GM23248 (cell line): ENCODE results near the gene CAMTA1.

Experiments
- EZH2 ChIP-seq: fragments of 200-600 bp; sonication (generic); IDR thresholded peaks from 2 replicates; pipeline ENCODE4 v1.6.1; 2018; ENCODE audit warnings: antibody characterized with exemption, mild to moderate bottlenecking; ENCODE audit not compliant: insufficient read depth, poor library complexity, severe bottlenecking
- EZH2phosphoT487 ChIP-seq: fragments of 200-600 bp; sonication (generic); IDR thresholded peaks from 2 replicates; pipeline ENCODE4 v1.6.1; 2018; ENCODE audit warnings: antibody characterized with exemption, moderate library complexity, mild to moderate bottlenecking, low read depth; ENCODE audit not compliant: insufficient read depth

GRCh38 chr1:6963912-6964307 is 178.7 kb downstream of the CAMTA1 start:
- TF ChIP-seq EZH2 (no peak), EZH2phosphoT487 (no peak)
